IMR-90 (cell line): Measurements from ENCODE around the gene RAPGEF5. TPM values are rescaled to one million over a fixed set of nuclear protein-coding genes. Genes with fewer than 3 reads are reported as not detected.
A peak's percentile ranks its signal among the peaks of the same experiment; 100 is the strongest.

ENCODE experiments used
- ATAC-seq: fragments of 200-7000 bp; cut with Tn5 transposase; 2 replicates; pipeline ENCODE4 v1.9.1; 2020; ENCODE audit warnings: low read depth, mild to moderate bottlenecking, moderate library complexity
- BruUV-seq: library from RNA; stranded (reverse); fragments of 400-500 nt; replicated peaks from 2 replicates; lab custom pipeline; 2021; lab: Mats Ljungman, UMichigan
- CTCF ChIA-PET: fragments of 300-600 bp; formaldehyde crosslinking; extraction: SDS; loops from one replicate; lab custom pipeline; 2021; ENCODE audit warnings: antibody characterized with exemption; lab: Yijun Ruan, JAX
- POLR2A ChIA-PET: fragments of 300-600 bp; sonication (Branson Sonifier 250); formaldehyde crosslinking; loops from one replicate; lab custom pipeline; 2022; ENCODE audit warnings: antibody characterized with exemption; ENCODE audit not compliant: unreplicated experiment; lab: Charles Lee
- DNase-seq: peaks from one replicate; pipeline ENCODE4 v3.0.0; 2013
- H2AFZ ChIP-seq: replicated peaks from 2 replicates; pipeline ENCODE3; 2013; ENCODE audit warnings: low read length, mild to moderate bottlenecking; ENCODE audit not compliant: poor library complexity
- H2AK5ac ChIP-seq: 2 replicates; pipeline ENCODE4 v1.6.1; 2013; ENCODE audit warnings: low read depth, low read length, inconsistent platforms
- H2AK9ac ChIP-seq: replicated peaks from 2 replicates; pipeline ENCODE3; 2013; ENCODE audit warnings: mild to moderate bottlenecking, low read depth, low read length, moderate library complexity; ENCODE audit not compliant: poor library complexity
- H2BK120ac ChIP-seq: 2 replicates; pipeline ENCODE4 v1.6.1; 2013; ENCODE audit warnings: low read depth, low read length, inconsistent platforms
- H2BK15ac ChIP-seq: 3 replicates; pipeline ENCODE4 v1.6.1; 2013; ENCODE audit warnings: low read depth, low read length, inconsistent platforms
- H2BK20ac ChIP-seq: 2 replicates; pipeline ENCODE4 v1.6.1; 2013; ENCODE audit warnings: low read depth, mild to moderate bottlenecking, inconsistent platforms, low read length, moderate library complexity
- H2BK5ac ChIP-seq: 2 replicates; pipeline ENCODE4 v1.6.1; 2013; ENCODE audit warnings: mild to moderate bottlenecking, low read depth, low read length, inconsistent platforms; ENCODE audit not compliant: poor library complexity, severe bottlenecking
- H3K14ac ChIP-seq: replicated peaks from 2 replicates; pipeline ENCODE4 v1.6.1; 2013; ENCODE audit warnings: low read depth, low read length, inconsistent platforms
- H3K18ac ChIP-seq: 2 replicates; pipeline ENCODE4 v1.6.1; 2013; ENCODE audit warnings: low read depth, low read length, control low read depth
- H3K23ac ChIP-seq: 2 replicates; pipeline ENCODE4 v1.6.1; 2013; ENCODE audit warnings: low read depth, low read length, inconsistent platforms
- H3K27ac ChIP-seq: 2 replicates; pipeline ENCODE4 v1.5.1; 2013; ENCODE audit warnings: mild to moderate bottlenecking, control low read depth, low read length; ENCODE audit not compliant: insufficient read depth
- H3K27me3 ChIP-seq: 2 replicates; pipeline ENCODE4 v1.6.1; 2013; ENCODE audit warnings: low read length; ENCODE audit not compliant: control insufficient read depth, insufficient read depth
- H3K36me3 ChIP-seq: 2 replicates; pipeline ENCODE4 v1.6.1; 2013; ENCODE audit warnings: low read length, mixed read lengths; ENCODE audit not compliant: control insufficient read depth, insufficient read depth
- H3K4ac ChIP-seq: 2 replicates; pipeline ENCODE4 v1.6.1; 2013; ENCODE audit warnings: low read depth, low read length, inconsistent platforms
- H3K4me1 ChIP-seq: 2 replicates; pipeline ENCODE4 v1.6.1; 2013; ENCODE audit warnings: low read length, mixed read lengths; ENCODE audit not compliant: control insufficient read depth, insufficient read depth
- H3K4me2 ChIP-seq: 2 replicates; pipeline ENCODE4 v1.6.1; 2013; ENCODE audit warnings: low read depth, mild to moderate bottlenecking, control low read depth, low read length, moderate library complexity
- H3K4me3 ChIP-seq: 2 replicates; pipeline ENCODE4 v1.5.1; 2013; ENCODE audit warnings: low read depth, mild to moderate bottlenecking, control low read depth, low read length, moderate library complexity; ENCODE audit not compliant: insufficient read depth
- H3K56ac ChIP-seq: 2 replicates; pipeline ENCODE4 v1.6.1; 2013; ENCODE audit warnings: low read length, inconsistent platforms; ENCODE audit not compliant: insufficient read depth; ENCODE audit errors: extremely low read depth
- H3K79me1 ChIP-seq, 2 experiments: 2 replicates each; pipeline ENCODE4 v1.6.1; 2013; ENCODE audit warnings: low read length in 2 of 2, inconsistent platforms in 1 of 2, low read depth in 1 of 2
- H3K9ac ChIP-seq: 2 replicates; pipeline ENCODE4 v1.6.1; 2013; ENCODE audit warnings: low read depth, low read length, control low read depth
- H3K9me1 ChIP-seq: 2 replicates; pipeline ENCODE4 v1.6.1; 2013; ENCODE audit warnings: low read length, inconsistent platforms; ENCODE audit not compliant: insufficient read depth
- H3K9me3 ChIP-seq: 2 replicates; pipeline ENCODE4 v1.6.1; 2013; ENCODE audit warnings: low read length; ENCODE audit not compliant: control insufficient read depth, insufficient read depth
- H4K20me1 ChIP-seq: 2 replicates; pipeline ENCODE4 v1.6.1; 2013; ENCODE audit warnings: low read length, inconsistent platforms; ENCODE audit not compliant: insufficient read depth
- H4K5ac ChIP-seq: 2 replicates; pipeline ENCODE4 v1.6.1; 2013; ENCODE audit warnings: mild to moderate bottlenecking, low read depth, low read length, control low read depth
- H4K8ac ChIP-seq, 2 experiments: 2 replicates each; pipeline ENCODE4 v1.6.1; 2013; ENCODE audit warnings: low read depth in 2 of 2, low read length in 2 of 2, control low read depth in 1 of 2, inconsistent platforms in 1 of 2
- H4K91ac ChIP-seq: 2 replicates; pipeline ENCODE4 v1.6.1; 2013; ENCODE audit warnings: low read depth, low read length, inconsistent platforms; ENCODE audit not compliant: insufficient read depth
- CEBPB ChIP-seq: IDR thresholded peaks from 2 replicates; pipeline ENCODE4 v1.6.1; 2012; ENCODE audit warnings: low read depth, low read length, improper control_type of control experiment
- CHD1 ChIP-seq: IDR thresholded peaks from 2 replicates; pipeline ENCODE4 v1.6.1; 2012; ENCODE audit warnings: low read depth, low read length, improper control_type of control experiment
- MAFK ChIP-seq: IDR thresholded peaks from 2 replicates; pipeline ENCODE4 v1.6.1; 2012; ENCODE audit warnings: low read depth, low read length, improper control_type of control experiment
- MAZ ChIP-seq: IDR thresholded peaks from 2 replicates; pipeline ENCODE4 v1.6.1; 2012; ENCODE audit warnings: low read depth, mild to moderate bottlenecking, low read length, improper control_type of control experiment, moderate library complexity, borderline replicate concordance
- NFE2L2 ChIP-seq: fragments of 150-350 bp; IDR thresholded peaks from 2 replicates; pipeline ENCODE4 v1.6.1; 2016; ENCODE audit warnings: low read depth, mild to moderate bottlenecking, low read length
- RFX5 ChIP-seq: IDR thresholded peaks from 2 replicates; pipeline ENCODE4 v1.8.0; 2012; ENCODE audit warnings: low read depth, mild to moderate bottlenecking, low read length, moderate library complexity
- WGBS, 2 experiments: methylation state at CpG; one replicate each; pipeline versions ENCODE4 v1.1.5 to v1.1.7; 2013; ENCODE audit warnings: missing lambda C conversion rate in 2 of 2; ENCODE audit not compliant: insufficient read length in 1 of 2; ENCODE audit errors: extremely low coverage in 2 of 2; 5-methylcytosine and 5-hydroxymethylcytosine counted together
- dilution Hi-C: fragments of 300-500 bp; cut with HindIII; formaldehyde crosslinking; loops from one replicate; pipeline ENCODE4 v1.14.3; 2018; ENCODE audit warnings: low sequenced_read_pairs; ENCODE audit not compliant: unreplicated experiment
- in situ Hi-C: fragments of 300-500 bp; cut with MboI; formaldehyde crosslinking; loops from 3 replicates; pipeline ENCODE4 v1.14.3; 2019; ENCODE audit warnings: low sequenced_read_pairs, inconsistent platforms, mixed read lengths
- intact Hi-C: fragments of 100-400 bp; cut with micrococcal nuclease; formaldehyde crosslinking; loops from 2 replicates; pipeline ENCODE4 v1.10.0; 2022
- polyA plus RNA-seq, 3 experiments: library from polyadenylated mRNA; depleted of rRNA; stranded (reverse); fragments of >200 nt; gene quantifications; 2 replicates each; pipeline ENCODE4 v1.2.3, GENCODE V29; 2012; ENCODE audit warnings: low replicate concordance in 1 of 3
- total RNA-seq: library from RNA; depleted of rRNA; stranded (reverse); fragments of >200 nt; gene quantifications from 2 replicates; pipeline ENCODE4 v1.2.3, GENCODE V29; 2012
- TF ChIP-seq, protein P1 (sequence below): conservative IDR thresholded peaks from 2 replicates; pipeline ENCODE4 v1.5.1; 2012; ENCODE audit warnings: mild to moderate bottlenecking, low read depth, low read length, improper control_type of control experiment
- TF ChIP-seq, protein P2 (sequence below): fragments of 150-350 bp; IDR thresholded peaks from 2 replicates; pipeline ENCODE4 v1.6.1; 2016; ENCODE audit warnings: low read depth, mild to moderate bottlenecking, low read length, moderate library complexity, borderline replicate concordance

The RAPGEF5 gene
- total and polyA plus RNA-seq, 2 of the 4 experiments (the other 2 are of a cell fraction): 0.05 to 0.18 TPM

DNA sequence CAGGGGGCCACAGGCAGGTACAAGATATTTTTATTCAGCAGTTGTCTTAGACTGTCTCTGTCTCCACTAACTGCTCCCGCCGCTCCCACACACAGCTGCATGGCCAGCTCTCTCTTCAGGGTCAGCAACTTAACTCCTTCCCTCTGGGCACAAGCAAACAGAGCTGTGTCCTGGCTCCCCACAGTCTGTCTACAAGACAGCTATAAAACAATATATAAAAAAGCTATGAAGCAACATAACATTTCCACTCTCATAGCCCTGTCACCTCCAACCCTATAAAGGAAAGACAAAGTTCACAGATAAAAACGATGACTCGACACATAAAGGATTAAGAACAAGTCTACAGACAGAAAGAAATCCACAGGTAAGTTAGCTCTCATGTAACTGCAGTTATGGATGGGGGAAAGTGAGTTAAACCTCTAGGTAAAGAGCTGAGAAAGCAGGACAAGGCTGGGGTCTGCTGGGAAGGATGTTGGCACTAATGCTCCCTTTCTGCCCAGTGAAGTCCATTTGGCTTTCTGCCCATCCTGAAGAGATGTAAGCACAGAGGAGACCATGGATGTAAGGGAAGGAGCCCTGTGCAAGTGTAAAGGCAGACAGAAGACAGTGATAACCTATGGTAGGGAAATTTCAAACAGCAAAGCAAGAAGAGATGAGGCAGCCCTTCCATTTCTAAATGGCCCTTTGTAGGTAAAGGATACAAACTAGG, 27.0 kb downstream of the RAPGEF5 start:
- intact Hi-C loops: loop anchor here (10.0 kb wide), 1 partner anchor 155 kb away; no protein-coding TSS in a partner anchor
- H3K4me3 ChIP-seq: no peak overlapping the region
- H4K5ac ChIP-seq: no peak overlapping the region
- no peak for ATAC-seq
- WGBS, 2 experiments: 6% methylated on average over 2 of the region's 4 CpGs; no CpG with 5 or more reads in 1 of the 2 experiments
- no peak overlapping the region for H3K23ac ChIP-seq
- H2BK15ac ChIP-seq: no peak overlapping the region
- no peak overlapping the region for H2BK5ac ChIP-seq
- H4K8ac ChIP-seq: no peak overlapping the region
- H3K18ac ChIP-seq: no peak overlapping the region
- H3K4me2 ChIP-seq: no peak overlapping the region
- DNase-seq: no peak
- H3K4ac ChIP-seq: no peak overlapping the region
- H2AK9ac ChIP-seq: no peak overlapping the region
- H3K56ac ChIP-seq: no peak overlapping the region
- in situ Hi-C loops: no loop called here
- no peaks in the 10 kb centered on the region for H3K4me1 ChIP-seq
- H3K9me3 ChIP-seq: no peaks in the 10 kb centered on the region
- no peak overlapping the region for H3K9ac ChIP-seq
- no peaks in the 10 kb centered on the region for H4K20me1 ChIP-seq
- no peak overlapping the region for H3K27ac ChIP-seq
- TF ChIP-seq CHD1 (no peak), MAFK (peak; percentile 87), MAZ (no peak), NFE2L2 (no peak), CEBPB (no peak), RFX5 (no peak)
- TF ChIP-seq, protein P1, sequence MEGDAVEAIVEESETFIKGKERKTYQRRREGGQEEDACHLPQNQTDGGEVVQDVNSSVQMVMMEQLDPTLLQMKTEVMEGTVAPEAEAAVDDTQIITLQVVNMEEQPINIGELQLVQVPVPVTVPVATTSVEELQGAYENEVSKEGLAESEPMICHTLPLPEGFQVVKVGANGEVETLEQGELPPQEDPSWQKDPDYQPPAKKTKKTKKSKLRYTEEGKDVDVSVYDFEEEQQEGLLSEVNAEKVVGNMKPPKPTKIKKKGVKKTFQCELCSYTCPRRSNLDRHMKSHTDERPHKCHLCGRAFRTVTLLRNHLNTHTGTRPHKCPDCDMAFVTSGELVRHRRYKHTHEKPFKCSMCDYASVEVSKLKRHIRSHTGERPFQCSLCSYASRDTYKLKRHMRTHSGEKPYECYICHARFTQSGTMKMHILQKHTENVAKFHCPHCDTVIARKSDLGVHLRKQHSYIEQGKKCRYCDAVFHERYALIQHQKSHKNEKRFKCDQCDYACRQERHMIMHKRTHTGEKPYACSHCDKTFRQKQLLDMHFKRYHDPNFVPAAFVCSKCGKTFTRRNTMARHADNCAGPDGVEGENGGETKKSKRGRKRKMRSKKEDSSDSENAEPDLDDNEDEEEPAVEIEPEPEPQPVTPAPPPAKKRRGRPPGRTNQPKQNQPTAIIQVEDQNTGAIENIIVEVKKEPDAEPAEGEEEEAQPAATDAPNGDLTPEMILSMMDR: no peak
- TF ChIP-seq, protein P2, sequence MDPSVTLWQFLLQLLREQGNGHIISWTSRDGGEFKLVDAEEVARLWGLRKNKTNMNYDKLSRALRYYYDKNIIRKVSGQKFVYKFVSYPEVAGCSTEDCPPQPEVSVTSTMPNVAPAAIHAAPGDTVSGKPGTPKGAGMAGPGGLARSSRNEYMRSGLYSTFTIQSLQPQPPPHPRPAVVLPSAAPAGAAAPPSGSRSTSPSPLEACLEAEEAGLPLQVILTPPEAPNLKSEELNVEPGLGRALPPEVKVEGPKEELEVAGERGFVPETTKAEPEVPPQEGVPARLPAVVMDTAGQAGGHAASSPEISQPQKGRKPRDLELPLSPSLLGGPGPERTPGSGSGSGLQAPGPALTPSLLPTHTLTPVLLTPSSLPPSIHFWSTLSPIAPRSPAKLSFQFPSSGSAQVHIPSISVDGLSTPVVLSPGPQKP: no peak
- no peaks in the 10 kb centered on the region for H3K36me3 ChIP-seq
- dilution Hi-C loops: no loop called here
- H3K79me1 ChIP-seq: no peaks in the 10 kb centered on the region
- H3K27me3 ChIP-seq: no peaks in the 10 kb centered on the region; the same call in none of the 2 replicates
- H2AK5ac ChIP-seq: no peak overlapping the region
- H4K91ac ChIP-seq: no peak overlapping the region
- ChIA-PET CTCF (no interaction called here), POLR2A (no interaction called here)
- no peak overlapping the region for H2BK20ac ChIP-seq
- no peak overlapping the region for H2AFZ ChIP-seq
- BruUV-seq: no TSS peak
- H2BK120ac ChIP-seq: no peak overlapping the region
- no peak overlapping the region for H3K14ac ChIP-seq
- H3K9me1 ChIP-seq: no peaks in the 10 kb centered on the region
